ENCODE data around the gene CRTAC1. TPM values are rescaled to one million over a fixed set of nuclear protein-coding genes. Genes with fewer than 3 reads are reported as not detected.

CRTAC1 gene
- total RNA-seq, 1 donor from 2014 or later: 0.30 TPM

GRCh38 chr10:97948822-97949221, 81.6 kb downstream of the CRTAC1 start:
- no peak overlapping the region for H3K9ac ChIP-seq
- no peak overlapping the region for H3K4me3 ChIP-seq
- no peak overlapping the region for H3K27ac ChIP-seq
- H3K4me1 ChIP-seq: no peaks in the 10 kb centered on the region
- TF ChIP-seq EZH2phosphoT487 (IDR thresholded peaks at IDR 0.05) (no peak), CTCF (IDR thresholded peaks at IDR 0.05) (no peak), EZH2 (IDR thresholded peaks at IDR 0.05) (no peak)
- H3K27me3 ChIP-seq: no peaks in the 10 kb centered on the region
- H2AFZ ChIP-seq (replicated peaks): no peak overlapping the region
- no peaks in the 10 kb centered on the region for H3K9me3 ChIP-seq (ENCODE audit: low read depth)
- Mint-ChIP-seq H3K36me3 (no peaks in the 10 kb centered on the region), H3K4me3 (no peak overlapping the region), H3K9me3 (no peaks in the 10 kb centered on the region), H3K27me3 (ENCODE audit: insufficient read depth, low read depth) (peaks cover 10% of the 10 kb centered on the region), H3K4me1 (no peaks in the 10 kb centered on the region), H3K27ac (no peak overlapping the region)
- H3K36me3 ChIP-seq: no peaks in the 10 kb centered on the region
- no peaks in the 10 kb centered on the region for H4K20me1 ChIP-seq (ENCODE audit: low read depth)
- DNase-seq (ENCODE audit: low spot score): no peak
- H3K4me2 ChIP-seq: no peak overlapping the region
- H3K79me2 ChIP-seq (ENCODE audit: low read depth): no peaks in the 10 kb centered on the region
- H3F3A ChIP-seq (ENCODE audit: low read depth): no peaks in the 10 kb centered on the region

GRCh38 chr10:97944772-97945171, 85.6 kb downstream of the CRTAC1 start:
- Histone ChIP-seq H3K36me3 (no peaks in the 10 kb centered on the region), H2AFZ (replicated peaks) (no peak overlapping the region), H3K9ac (no peak overlapping the region), H3K9me3 (ENCODE audit: low read depth) (no peaks in the 10 kb centered on the region), H4K20me1 (ENCODE audit: low read depth) (no peaks in the 10 kb centered on the region), H3K4me1 (no peaks in the 10 kb centered on the region), H3K79me2 (ENCODE audit: low read depth) (no peaks in the 10 kb centered on the region), H3K27me3 (no peaks in the 10 kb centered on the region), H3F3A (ENCODE audit: low read depth) (no peaks in the 10 kb centered on the region), H3K4me2 (no peak overlapping the region), H3K4me3 (no peak overlapping the region), H3K27ac (no peak overlapping the region)
- peaks cover 2% of the 10 kb centered on the region for H3K9me3 Mint-ChIP-seq
- H3K27me3 Mint-ChIP-seq (ENCODE audit: insufficient read depth, low read depth): peaks cover 8% of the 10 kb centered on the region
- no peaks in the 10 kb centered on the region for H3K36me3 Mint-ChIP-seq
- no peak overlapping the region for H3K4me3 Mint-ChIP-seq
- no peak overlapping the region for H3K27ac Mint-ChIP-seq
- DNase-seq (ENCODE audit: low spot score): no peak
- H3K4me1 Mint-ChIP-seq: no peaks in the 10 kb centered on the region
- TF ChIP-seq EZH2phosphoT487 (IDR thresholded peaks at IDR 0.05) (no peak), EZH2 (IDR thresholded peaks at IDR 0.05) (no peak), CTCF (IDR thresholded peaks at IDR 0.05) (no peak)

GRCh38 chr10:97943294-97943693, 87.1 kb downstream of the CRTAC1 start:
- Mint-ChIP-seq H3K4me1 (no peaks in the 10 kb centered on the region), H3K4me3 (no peak overlapping the region), H3K36me3 (no peaks in the 10 kb centered on the region), H3K27me3 (ENCODE audit: insufficient read depth, low read depth) (peaks cover 6% of the 10 kb centered on the region), H3K27ac (no peak overlapping the region), H3K9me3 (peaks cover 2% of the 10 kb centered on the region)
- no peaks in the 10 kb centered on the region for H3F3A ChIP-seq (ENCODE audit: low read depth)
- TF ChIP-seq EZH2phosphoT487 (IDR thresholded peaks at IDR 0.05) (no peak), EZH2 (IDR thresholded peaks at IDR 0.05) (no peak), CTCF (IDR thresholded peaks at IDR 0.05) (no peak)
- no peaks in the 10 kb centered on the region for H4K20me1 ChIP-seq (ENCODE audit: low read depth)
- H3K4me2 ChIP-seq: no peak overlapping the region
- H3K4me3 ChIP-seq: no peak overlapping the region
- DNase-seq (ENCODE audit: low spot score): no peak
- no peaks in the 10 kb centered on the region for H3K27me3 ChIP-seq
- no peaks in the 10 kb centered on the region for H3K36me3 ChIP-seq
- no peaks in the 10 kb centered on the region for H3K9me3 ChIP-seq (ENCODE audit: low read depth)
- no peak overlapping the region for H3K9ac ChIP-seq
- H3K79me2 ChIP-seq (ENCODE audit: low read depth): no peaks in the 10 kb centered on the region
- no peak overlapping the region for H3K27ac ChIP-seq
- no peak overlapping the region for H2AFZ ChIP-seq (replicated peaks)
- no peaks in the 10 kb centered on the region for H3K4me1 ChIP-seq
